IMR-90 (cell line): ENCODE data around the gene FBXO17. TPM values are rescaled to one million over a fixed set of nuclear protein-coding genes. Genes with fewer than 3 reads are reported as not detected.

Source experiments
- ATAC-seq: fragments of 200-7000 bp; cut with Tn5 transposase; 2 replicates; pipeline ENCODE4 v1.9.1; 2020; ENCODE audit warnings: low read depth, mild to moderate bottlenecking, moderate library complexity
- BruUV-seq: library from RNA; stranded (reverse); fragments of 400-500 nt; replicated peaks from 2 replicates; lab custom pipeline; 2021; lab: Mats Ljungman, UMichigan
- CTCF ChIA-PET: fragments of 300-600 bp; formaldehyde crosslinking; extraction: SDS; loops from one replicate; lab custom pipeline; 2021; ENCODE audit warnings: antibody characterized with exemption; lab: Yijun Ruan, JAX
- POLR2A ChIA-PET: fragments of 300-600 bp; sonication (Branson Sonifier 250); formaldehyde crosslinking; loops from one replicate; lab custom pipeline; 2022; ENCODE audit warnings: antibody characterized with exemption; ENCODE audit not compliant: unreplicated experiment; lab: Charles Lee
- DNase-seq: peaks from one replicate; pipeline ENCODE4 v3.0.0; 2013
- H2AFZ ChIP-seq: replicated peaks from 2 replicates; pipeline ENCODE3; 2013; ENCODE audit warnings: low read length, mild to moderate bottlenecking; ENCODE audit not compliant: poor library complexity
- H2AK5ac ChIP-seq: 2 replicates; pipeline ENCODE4 v1.6.1; 2013; ENCODE audit warnings: low read depth, low read length, inconsistent platforms
- H2AK9ac ChIP-seq: replicated peaks from 2 replicates; pipeline ENCODE3; 2013; ENCODE audit warnings: mild to moderate bottlenecking, low read depth, low read length, moderate library complexity; ENCODE audit not compliant: poor library complexity
- H2BK120ac ChIP-seq: 2 replicates; pipeline ENCODE4 v1.6.1; 2013; ENCODE audit warnings: low read depth, low read length, inconsistent platforms
- H2BK15ac ChIP-seq: 3 replicates; pipeline ENCODE4 v1.6.1; 2013; ENCODE audit warnings: low read depth, low read length, inconsistent platforms
- H2BK20ac ChIP-seq: 2 replicates; pipeline ENCODE4 v1.6.1; 2013; ENCODE audit warnings: low read depth, mild to moderate bottlenecking, inconsistent platforms, low read length, moderate library complexity
- H2BK5ac ChIP-seq: 2 replicates; pipeline ENCODE4 v1.6.1; 2013; ENCODE audit warnings: mild to moderate bottlenecking, low read depth, low read length, inconsistent platforms; ENCODE audit not compliant: poor library complexity, severe bottlenecking
- H3K14ac ChIP-seq: replicated peaks from 2 replicates; pipeline ENCODE4 v1.6.1; 2013; ENCODE audit warnings: low read depth, low read length, inconsistent platforms
- H3K18ac ChIP-seq: 2 replicates; pipeline ENCODE4 v1.6.1; 2013; ENCODE audit warnings: low read depth, low read length, control low read depth
- H3K23ac ChIP-seq: 2 replicates; pipeline ENCODE4 v1.6.1; 2013; ENCODE audit warnings: low read depth, low read length, inconsistent platforms
- H3K27ac ChIP-seq: 2 replicates; pipeline ENCODE4 v1.5.1; 2013; ENCODE audit warnings: mild to moderate bottlenecking, control low read depth, low read length; ENCODE audit not compliant: insufficient read depth
- H3K27me3 ChIP-seq: 2 replicates; pipeline ENCODE4 v1.6.1; 2013; ENCODE audit warnings: low read length; ENCODE audit not compliant: control insufficient read depth, insufficient read depth
- H3K36me3 ChIP-seq: 2 replicates; pipeline ENCODE4 v1.6.1; 2013; ENCODE audit warnings: low read length, mixed read lengths; ENCODE audit not compliant: control insufficient read depth, insufficient read depth
- H3K4ac ChIP-seq: 2 replicates; pipeline ENCODE4 v1.6.1; 2013; ENCODE audit warnings: low read depth, low read length, inconsistent platforms
- H3K4me1 ChIP-seq: 2 replicates; pipeline ENCODE4 v1.6.1; 2013; ENCODE audit warnings: low read length, mixed read lengths; ENCODE audit not compliant: control insufficient read depth, insufficient read depth
- H3K4me2 ChIP-seq: 2 replicates; pipeline ENCODE4 v1.6.1; 2013; ENCODE audit warnings: low read depth, mild to moderate bottlenecking, control low read depth, low read length, moderate library complexity
- H3K4me3 ChIP-seq: 2 replicates; pipeline ENCODE4 v1.5.1; 2013; ENCODE audit warnings: low read depth, mild to moderate bottlenecking, control low read depth, low read length, moderate library complexity; ENCODE audit not compliant: insufficient read depth
- H3K56ac ChIP-seq: 2 replicates; pipeline ENCODE4 v1.6.1; 2013; ENCODE audit warnings: low read length, inconsistent platforms; ENCODE audit not compliant: insufficient read depth; ENCODE audit errors: extremely low read depth
- H3K79me1 ChIP-seq, 2 experiments: 2 replicates each; pipeline ENCODE4 v1.6.1; 2013; ENCODE audit warnings: low read length in 2 of 2, inconsistent platforms in 1 of 2, low read depth in 1 of 2
- H3K9ac ChIP-seq: 2 replicates; pipeline ENCODE4 v1.6.1; 2013; ENCODE audit warnings: low read depth, low read length, control low read depth
- H3K9me1 ChIP-seq: 2 replicates; pipeline ENCODE4 v1.6.1; 2013; ENCODE audit warnings: low read length, inconsistent platforms; ENCODE audit not compliant: insufficient read depth
- H3K9me3 ChIP-seq: 2 replicates; pipeline ENCODE4 v1.6.1; 2013; ENCODE audit warnings: low read length; ENCODE audit not compliant: control insufficient read depth, insufficient read depth
- H4K20me1 ChIP-seq: 2 replicates; pipeline ENCODE4 v1.6.1; 2013; ENCODE audit warnings: low read length, inconsistent platforms; ENCODE audit not compliant: insufficient read depth
- H4K5ac ChIP-seq: 2 replicates; pipeline ENCODE4 v1.6.1; 2013; ENCODE audit warnings: mild to moderate bottlenecking, low read depth, low read length, control low read depth
- H4K8ac ChIP-seq, 2 experiments: 2 replicates each; pipeline ENCODE4 v1.6.1; 2013; ENCODE audit warnings: low read depth in 2 of 2, low read length in 2 of 2, control low read depth in 1 of 2, inconsistent platforms in 1 of 2
- H4K91ac ChIP-seq: 2 replicates; pipeline ENCODE4 v1.6.1; 2013; ENCODE audit warnings: low read depth, low read length, inconsistent platforms; ENCODE audit not compliant: insufficient read depth
- BHLHE40 ChIP-seq: fragments of 150-350 bp; IDR thresholded peaks from 2 replicates; pipeline ENCODE4 v1.6.1; 2016; ENCODE audit warnings: mild to moderate bottlenecking, low read depth, low read length
- MAFK ChIP-seq: IDR thresholded peaks from 2 replicates; pipeline ENCODE4 v1.6.1; 2012; ENCODE audit warnings: low read depth, low read length, improper control_type of control experiment
- MAZ ChIP-seq: IDR thresholded peaks from 2 replicates; pipeline ENCODE4 v1.6.1; 2012; ENCODE audit warnings: low read depth, mild to moderate bottlenecking, low read length, improper control_type of control experiment, moderate library complexity, borderline replicate concordance
- MXI1 ChIP-seq: IDR thresholded peaks from 2 replicates; pipeline ENCODE4 v1.6.1; 2012; ENCODE audit warnings: low read depth, mild to moderate bottlenecking, low read length, moderate library complexity, borderline replicate concordance
- POLR2A ChIP-seq: IDR thresholded peaks from 2 replicates; pipeline ENCODE4 v1.6.1; 2012; ENCODE audit warnings: mild to moderate bottlenecking, low read depth, low read length
- RAD21 ChIP-seq: IDR thresholded peaks from 2 replicates; pipeline ENCODE4 v1.6.1; 2012; ENCODE audit warnings: low read length, improper control_type of control experiment
- RFX5 ChIP-seq: IDR thresholded peaks from 2 replicates; pipeline ENCODE4 v1.8.0; 2012; ENCODE audit warnings: low read depth, mild to moderate bottlenecking, low read length, moderate library complexity
- WGBS, 2 experiments: methylation state at CpG; one replicate each; pipeline versions ENCODE4 v1.1.5 to v1.1.7; 2013; ENCODE audit warnings: missing lambda C conversion rate in 2 of 2; ENCODE audit not compliant: insufficient read length in 1 of 2; ENCODE audit errors: extremely low coverage in 2 of 2; 5-methylcytosine and 5-hydroxymethylcytosine counted together
- dilution Hi-C: fragments of 300-500 bp; cut with HindIII; formaldehyde crosslinking; loops from one replicate; pipeline ENCODE4 v1.14.3; 2018; ENCODE audit warnings: low sequenced_read_pairs; ENCODE audit not compliant: unreplicated experiment
- in situ Hi-C: fragments of 300-500 bp; cut with MboI; formaldehyde crosslinking; loops from 3 replicates; pipeline ENCODE4 v1.14.3; 2019; ENCODE audit warnings: low sequenced_read_pairs, inconsistent platforms, mixed read lengths
- intact Hi-C: fragments of 100-400 bp; cut with micrococcal nuclease; formaldehyde crosslinking; loops from 2 replicates; pipeline ENCODE4 v1.10.0; 2022
- polyA plus RNA-seq, 3 experiments: library from polyadenylated mRNA; depleted of rRNA; stranded (reverse); fragments of >200 nt; gene quantifications; 2 replicates each; pipeline ENCODE4 v1.2.3, GENCODE V29; 2012; ENCODE audit warnings: low replicate concordance in 1 of 3
- total RNA-seq: library from RNA; depleted of rRNA; stranded (reverse); fragments of >200 nt; gene quantifications from 2 replicates; pipeline ENCODE4 v1.2.3, GENCODE V29; 2012
- TF ChIP-seq, protein P1 (sequence below): fragments of 150-350 bp; IDR thresholded peaks from 2 replicates; pipeline ENCODE4 v1.6.1; 2017; ENCODE audit warnings: mild to moderate bottlenecking, antibody characterized with exemption, low read length, low read depth

Gene FBXO17
- total and polyA plus RNA-seq, 2 of the 4 experiments (the other 2 are of a cell fraction): 10.8 to 20.7 TPM

DNA sequence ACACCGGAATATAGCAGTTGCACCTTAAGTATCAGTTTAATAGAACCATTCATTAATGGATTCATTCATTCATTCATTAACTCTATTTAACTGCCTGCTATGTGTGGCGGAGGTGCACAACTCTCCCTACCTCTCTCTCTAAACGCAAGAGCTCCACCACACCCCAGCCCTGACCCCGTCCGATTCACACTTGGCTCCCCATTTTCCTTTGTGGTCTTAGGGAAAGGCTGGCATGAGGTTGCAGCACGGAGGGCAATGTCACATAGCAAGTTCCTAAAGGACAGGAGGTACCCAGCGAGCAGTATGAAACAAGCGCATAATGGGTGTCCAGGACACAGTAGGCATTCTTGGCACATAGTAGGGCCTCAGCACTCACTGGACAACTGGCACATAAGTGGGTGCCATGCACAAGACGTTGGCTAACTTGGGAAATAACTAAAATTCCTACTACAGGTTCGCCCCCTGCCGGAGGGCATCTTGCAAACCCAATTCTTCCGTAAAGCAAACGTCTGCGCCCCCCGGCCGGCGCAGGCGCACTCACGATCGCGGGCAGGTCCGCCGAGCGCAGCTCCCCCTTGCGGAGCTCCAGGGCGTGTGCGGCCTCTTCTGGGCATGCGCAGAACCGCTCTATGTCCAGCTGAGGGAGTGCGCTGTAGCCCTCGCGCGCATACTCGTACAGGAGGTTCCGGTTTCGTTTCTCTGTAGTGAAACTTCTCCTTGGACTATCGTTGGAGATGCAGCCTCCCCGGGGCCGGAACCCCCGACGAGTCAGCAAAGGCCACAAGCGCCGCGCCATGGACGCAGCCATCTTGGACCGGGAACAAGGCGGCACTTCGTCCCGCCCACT is 45.4 kb downstream of the FBXO17 start, which contains the start of gene SARS2 (continued):
- no peak for TF ChIP-seq MAFK
- TF ChIP-seq BHLHE40: peak; percentile 28; the same call in 1 of the 2 replicates
- TF ChIP-seq RAD21: peak; percentile 71
- peak; percentile 45 for TF ChIP-seq MXI1

DNA sequence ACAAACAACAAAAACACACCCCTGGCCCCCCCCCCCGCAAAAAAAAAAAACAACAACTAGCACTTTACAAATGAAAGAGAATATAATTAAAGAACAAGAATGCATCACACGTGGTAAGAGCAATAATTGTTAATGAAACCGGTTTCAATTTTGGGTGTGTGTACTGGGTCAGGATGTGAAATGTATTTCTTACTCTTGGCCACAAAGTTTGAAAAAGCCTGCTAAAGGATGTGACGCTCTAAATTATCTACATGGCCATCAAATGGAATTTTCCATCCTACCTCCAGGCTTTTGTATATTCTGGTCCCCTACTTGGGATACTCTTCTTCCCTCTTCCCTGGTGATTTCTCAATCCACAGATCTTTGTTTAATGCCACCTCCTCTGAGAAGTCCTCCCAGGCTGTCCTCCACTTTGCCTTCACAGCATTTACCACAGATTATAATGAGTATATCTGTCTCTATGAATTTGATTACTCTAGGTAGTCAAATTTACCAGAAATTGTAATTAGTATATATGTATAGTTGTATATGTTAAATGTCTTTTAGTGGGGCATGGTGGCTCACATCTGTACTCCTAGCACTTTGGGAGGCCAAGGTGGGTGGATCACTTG is 47.0 kb downstream of the FBXO17 start:
- Histone ChIP-seq H2BK15ac (no peak overlapping the region), H2BK5ac (no peak overlapping the region), H3K4me3 (no peak overlapping the region), H2AK5ac (no peak overlapping the region), H3K27ac (no peak overlapping the region), H3K18ac (no peak overlapping the region), H2BK120ac (no peak overlapping the region), H3K9me3 (no peaks in the 10 kb centered on the region), H2BK20ac (no peak overlapping the region), H4K91ac (no peak overlapping the region), H3K9ac (no peak overlapping the region), H3K4me2 (no peak overlapping the region), H3K14ac (no peak overlapping the region), H2AFZ (no peak overlapping the region), H3K4me1 (no peaks in the 10 kb centered on the region), H4K8ac (no peak overlapping the region), H3K79me1 (peaks cover 23 to 43% of the 10 kb centered on the region in 2 experiments; a peak in 3 of 4 replicates), H3K9me1 (peaks cover 3% of the 10 kb centered on the region; the same call in 1 of the 2 replicates), H2AK9ac (no peak overlapping the region), H4K5ac (no peak overlapping the region), H3K27me3 (no peaks in the 10 kb centered on the region), H3K4ac (no peak overlapping the region), H3K56ac (no peak overlapping the region), H3K36me3 (peaks cover 21% of the 10 kb centered on the region), H4K20me1 (no peaks in the 10 kb centered on the region; the same call in 1 of the 2 replicates), H3K23ac (no peak overlapping the region)
- BruUV-seq: no TSS peak
- in situ Hi-C loops (loop anchor here (10.0 to 25.0 kb wide), 2 partner anchors 304 to 516 kb away; partner anchors contain the start of gene FAM98C), dilution Hi-C loops (no loop called here), intact Hi-C loops (no loop called here)
- no peak for TF ChIP-seq RFX5
- TF ChIP-seq MAZ: no peak
- TF ChIP-seq, protein P1, sequence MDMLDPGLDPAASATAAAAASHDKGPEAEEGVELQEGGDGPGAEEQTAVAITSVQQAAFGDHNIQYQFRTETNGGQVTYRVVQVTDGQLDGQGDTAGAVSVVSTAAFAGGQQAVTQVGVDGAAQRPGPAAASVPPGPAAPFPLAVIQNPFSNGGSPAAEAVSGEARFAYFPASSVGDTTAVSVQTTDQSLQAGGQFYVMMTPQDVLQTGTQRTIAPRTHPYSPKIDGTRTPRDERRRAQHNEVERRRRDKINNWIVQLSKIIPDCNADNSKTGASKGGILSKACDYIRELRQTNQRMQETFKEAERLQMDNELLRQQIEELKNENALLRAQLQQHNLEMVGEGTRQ: no peak
- no peak for TF ChIP-seq POLR2A
- ChIA-PET CTCF (no interaction called here), POLR2A (no interaction called here)
- DNase-seq: no peak
- ATAC-seq: no peak
- WGBS, 2 experiments: no CpG with 5 or more reads among the region's 4 CpGs
